ENCODE results near the gene CAVIN1.
"Not testable (repeated sequence)": the region's sequence is repeated elsewhere in the genome, so short reads cannot be mapped to it uniquely, and the experiment has no call there.

CAVIN1 gene

DNA sequence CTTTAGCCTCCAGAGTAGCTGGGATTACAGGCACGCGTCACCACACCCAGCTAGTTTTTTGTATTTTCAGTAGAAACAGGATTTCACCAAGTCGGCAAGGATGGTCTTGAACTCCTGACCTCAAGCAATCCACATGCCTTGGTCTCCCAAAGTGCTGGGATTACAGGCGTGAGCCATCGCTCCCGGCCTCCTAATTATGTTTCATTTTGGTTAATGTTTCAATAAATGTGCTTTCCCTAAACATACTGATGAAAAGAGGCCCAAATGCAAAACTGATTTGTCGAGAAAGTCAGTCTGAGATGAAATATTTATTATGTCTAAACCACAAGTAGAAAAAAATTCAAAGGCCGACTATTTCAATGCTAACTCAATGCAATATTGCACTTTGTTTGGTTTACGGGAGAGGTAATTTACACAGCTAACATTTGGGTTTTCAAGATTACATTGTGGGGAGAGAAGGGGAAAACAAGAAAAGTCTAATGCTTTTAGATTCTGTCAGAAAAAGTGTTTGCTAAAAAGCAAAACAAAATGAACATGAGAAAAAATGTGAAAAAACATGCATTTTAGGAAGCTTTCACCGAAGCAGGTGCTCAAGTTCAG lies 44.6 kb downstream of the CAVIN1 start:
- WGBS (ENCODE audit: insufficient coverage, insufficient read length): no CpG with 5 or more reads among the region's 10 CpGs
- H3K4me1 ChIP-seq (ENCODE audit: control insufficient read depth, insufficient read depth, low read length): peaks cover 1% of the 10 kb centered on the region; the same call in 1 of the 2 replicates
- no peak for DNase-seq (ENCODE audit: low read depth, low spot score)
- H3K4me3 ChIP-seq (ENCODE audit: low read length): no peak overlapping the region
- H3K27ac ChIP-seq (ENCODE audit: low read length): no peak overlapping the region
- H3K36me3 ChIP-seq (ENCODE audit: control insufficient read depth, insufficient read depth, low read length): no peaks in the 10 kb centered on the region
- no peaks in the 10 kb centered on the region for H3K9me3 ChIP-seq (ENCODE audit: control insufficient read depth, insufficient read depth, low read length)
- H3K27me3 ChIP-seq (ENCODE audit: control insufficient read depth, insufficient read depth, low read length): no peaks in the 10 kb centered on the region

DNA sequence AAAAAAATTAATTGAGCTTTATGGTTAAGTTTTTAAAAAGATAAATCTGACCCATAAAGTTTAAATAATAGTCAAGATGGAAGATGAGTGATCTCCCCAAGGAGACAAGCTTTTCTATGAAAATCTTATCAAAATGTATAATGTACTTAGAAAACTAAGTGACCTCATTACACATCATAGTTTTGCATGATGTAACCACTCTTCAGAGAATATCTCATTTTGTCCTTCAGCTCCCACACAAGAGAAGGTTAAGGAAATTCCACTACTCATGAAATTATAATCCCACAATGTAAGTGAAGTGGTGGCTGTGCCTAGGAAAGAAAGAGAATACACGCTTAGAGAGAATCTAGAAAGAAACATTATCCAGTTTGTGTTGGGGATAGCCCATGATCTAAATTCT lies 49.2 kb downstream of the CAVIN1 start:
- H3K4me1 ChIP-seq (ENCODE audit: control insufficient read depth, insufficient read depth, low read length): no peaks in the 10 kb centered on the region
- H3K27me3 ChIP-seq (ENCODE audit: control insufficient read depth, insufficient read depth, low read length): no peaks in the 10 kb centered on the region
- no peaks in the 10 kb centered on the region for H3K9me3 ChIP-seq (ENCODE audit: control insufficient read depth, insufficient read depth, low read length)
- H3K27ac ChIP-seq (ENCODE audit: low read length): no peak overlapping the region
- no peak overlapping the region for H3K4me3 ChIP-seq (ENCODE audit: low read length)
- DNase-seq (ENCODE audit: low read depth, low spot score): no peak
- no peaks in the 10 kb centered on the region for H3K36me3 ChIP-seq (ENCODE audit: control insufficient read depth, insufficient read depth, low read length)
- no CpG with 5 or more reads among the region's 1 CpG for WGBS (ENCODE audit: insufficient coverage, insufficient read length)

DNA sequence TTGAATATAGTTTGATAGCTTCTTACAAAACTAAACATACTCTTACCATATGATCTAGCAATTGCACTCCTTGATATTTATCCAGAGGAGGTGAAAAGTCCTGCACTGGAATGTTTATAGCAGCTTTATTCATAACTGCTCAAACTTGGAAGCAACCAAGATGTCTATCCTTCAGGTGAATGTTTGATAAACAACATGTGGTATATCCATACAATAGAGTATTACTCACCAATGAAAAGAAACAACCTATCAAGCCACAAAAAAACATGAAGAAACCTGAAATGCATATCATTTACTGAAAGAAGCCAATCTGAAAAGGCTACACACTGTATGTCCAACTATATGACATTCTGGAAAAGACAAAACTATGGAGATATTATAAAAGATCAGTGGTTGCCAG lies 50.9 kb downstream of the CAVIN1 start:
- Histone ChIP-seq H3K27me3 (ENCODE audit: control insufficient read depth, insufficient read depth, low read length) (no peaks in the 10 kb centered on the region), H3K27ac (ENCODE audit: low read length) (no peak overlapping the region), H3K4me1 (ENCODE audit: control insufficient read depth, insufficient read depth, low read length) (no peaks in the 10 kb centered on the region), H3K4me3 (ENCODE audit: low read length) (no peak overlapping the region), H3K36me3 (ENCODE audit: control insufficient read depth, insufficient read depth, low read length) (no peaks in the 10 kb centered on the region), H3K9me3 (ENCODE audit: control insufficient read depth, insufficient read depth, low read length) (no peaks in the 10 kb centered on the region)
- DNase-seq (ENCODE audit: low read depth, low spot score): no peak

DNA sequence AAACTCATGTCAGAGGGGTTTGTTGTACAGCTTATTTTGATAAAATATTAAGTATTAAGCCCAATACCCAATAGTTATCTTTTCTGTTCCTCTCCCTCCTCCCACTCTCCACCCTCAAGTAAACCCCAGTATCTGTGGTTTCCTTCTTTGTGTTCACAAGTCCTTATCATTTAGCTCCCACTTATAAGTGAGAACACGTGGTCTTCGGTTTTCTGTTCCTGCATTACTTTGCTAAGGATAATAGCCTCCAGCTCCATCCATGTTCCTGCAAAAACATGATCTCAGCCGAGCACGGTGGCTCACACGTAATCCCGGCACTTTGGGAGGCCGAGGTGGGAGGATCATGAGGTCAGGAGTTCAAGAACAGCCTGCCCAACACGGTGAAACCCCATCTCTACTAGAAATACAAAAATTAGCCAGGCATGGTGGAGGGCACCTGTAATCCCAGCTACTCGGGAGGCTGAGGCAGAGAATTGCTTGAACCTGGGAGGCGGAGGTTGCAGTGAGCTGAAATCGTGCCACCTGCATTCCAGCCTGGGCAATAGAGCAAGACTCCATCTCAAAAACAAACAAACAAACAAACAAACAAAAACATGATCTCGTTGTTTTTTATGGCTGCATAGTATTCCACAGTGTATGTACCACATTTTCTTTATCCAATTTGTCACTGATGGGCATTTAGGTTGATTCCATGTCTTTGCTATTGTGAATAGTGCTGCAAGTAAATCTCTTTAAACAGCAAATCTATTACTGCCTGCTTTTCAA lies 54.1 kb downstream of the CAVIN1 start:
- not testable (repeated sequence) for H3K27ac ChIP-seq (ENCODE audit: low read length); H3K36me3 ChIP-seq (ENCODE audit: control insufficient read depth, insufficient read depth, low read length); H3K4me3 ChIP-seq (ENCODE audit: low read length); H3K4me1 ChIP-seq (ENCODE audit: control insufficient read depth, insufficient read depth, low read length); H3K9me3 ChIP-seq (ENCODE audit: control insufficient read depth, insufficient read depth, low read length); DNase-seq (ENCODE audit: low read depth, low spot score); H3K27me3 ChIP-seq (ENCODE audit: control insufficient read depth, insufficient read depth, low read length)
- no CpG with 5 or more reads among the region's 12 CpGs for WGBS (ENCODE audit: insufficient coverage, insufficient read length)

DNA sequence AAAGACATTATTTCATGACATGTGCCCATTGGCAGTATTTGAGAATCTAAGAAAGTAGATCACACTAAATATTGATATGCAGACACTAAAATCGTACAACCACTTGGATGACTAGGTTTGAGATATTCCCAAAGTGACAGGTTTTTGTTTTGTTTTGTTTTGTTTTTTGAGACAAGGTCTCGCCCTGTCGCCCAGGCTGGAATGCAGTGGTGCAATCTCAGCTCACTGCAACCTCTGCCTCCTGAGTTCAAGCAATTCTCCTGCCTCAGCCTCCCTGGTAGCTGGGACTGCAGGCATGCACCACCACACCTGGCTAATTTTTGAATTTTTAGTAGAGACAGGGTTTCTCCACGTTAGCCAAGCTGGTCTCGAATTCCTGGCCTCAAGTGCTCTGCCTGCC lies 54.7 kb downstream of the CAVIN1 start:
- H3K36me3 ChIP-seq (ENCODE audit: control insufficient read depth, insufficient read depth, low read length); H3K4me3 ChIP-seq (ENCODE audit: low read length); H3K27ac ChIP-seq (ENCODE audit: low read length); H3K9me3 ChIP-seq (ENCODE audit: control insufficient read depth, insufficient read depth, low read length); H3K4me1 ChIP-seq (ENCODE audit: control insufficient read depth, insufficient read depth, low read length); H3K27me3 ChIP-seq (ENCODE audit: control insufficient read depth, insufficient read depth, low read length); DNase-seq (ENCODE audit: low read depth, low spot score): not testable (repeated sequence)
- WGBS (ENCODE audit: insufficient coverage, insufficient read length): no CpG with 5 or more reads among the region's 5 CpGs

DNA sequence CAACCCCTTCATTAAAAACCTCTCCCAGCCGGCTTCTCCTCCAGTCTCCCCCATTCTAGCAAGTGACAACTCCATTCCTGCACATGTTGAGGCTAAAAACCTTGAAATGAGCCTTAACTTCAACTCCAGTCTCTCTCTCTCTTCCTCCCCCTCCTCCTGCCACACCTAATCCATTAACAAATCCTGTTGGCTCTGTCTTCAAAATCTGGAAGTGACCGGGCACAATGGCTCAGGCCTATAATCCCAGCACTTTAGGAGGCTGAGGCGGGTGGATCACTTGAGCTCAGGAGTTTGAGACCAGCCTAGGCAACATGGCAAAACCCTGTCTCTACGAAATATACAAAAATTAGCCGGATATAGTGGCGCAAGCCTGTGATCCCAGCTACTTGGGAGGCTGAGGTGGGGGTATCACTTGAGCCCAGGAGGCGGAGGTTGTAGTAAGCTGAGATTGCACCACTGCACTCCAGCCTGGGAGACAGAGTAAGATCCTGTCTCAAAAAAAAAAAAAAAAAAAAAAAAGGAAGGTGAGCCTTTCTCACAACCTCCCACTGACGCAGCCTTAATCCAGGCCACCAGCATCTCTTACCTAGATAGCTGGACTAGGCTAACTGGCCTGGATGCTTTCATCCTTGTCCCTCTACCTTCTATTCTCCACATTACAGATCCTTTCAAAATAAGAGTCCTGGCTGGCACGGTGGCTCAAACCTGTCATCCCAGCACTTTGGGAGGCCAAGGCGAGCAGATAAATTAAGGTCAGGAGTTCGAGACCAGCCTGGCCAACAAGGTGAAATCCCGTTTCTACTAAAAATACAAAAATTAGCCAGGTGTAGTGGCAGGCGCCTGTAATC lies 56.7 kb downstream of the CAVIN1 start:
- not testable (repeated sequence) for H3K27me3 ChIP-seq (ENCODE audit: control insufficient read depth, insufficient read depth, low read length); H3K27ac ChIP-seq (ENCODE audit: low read length); H3K4me3 ChIP-seq (ENCODE audit: low read length); DNase-seq (ENCODE audit: low read depth, low spot score); H3K36me3 ChIP-seq (ENCODE audit: control insufficient read depth, insufficient read depth, low read length); H3K9me3 ChIP-seq (ENCODE audit: control insufficient read depth, insufficient read depth, low read length); H3K4me1 ChIP-seq (ENCODE audit: control insufficient read depth, insufficient read depth, low read length)
- WGBS (ENCODE audit: insufficient coverage, insufficient read length): no CpG with 5 or more reads among the region's 13 CpGs

DNA sequence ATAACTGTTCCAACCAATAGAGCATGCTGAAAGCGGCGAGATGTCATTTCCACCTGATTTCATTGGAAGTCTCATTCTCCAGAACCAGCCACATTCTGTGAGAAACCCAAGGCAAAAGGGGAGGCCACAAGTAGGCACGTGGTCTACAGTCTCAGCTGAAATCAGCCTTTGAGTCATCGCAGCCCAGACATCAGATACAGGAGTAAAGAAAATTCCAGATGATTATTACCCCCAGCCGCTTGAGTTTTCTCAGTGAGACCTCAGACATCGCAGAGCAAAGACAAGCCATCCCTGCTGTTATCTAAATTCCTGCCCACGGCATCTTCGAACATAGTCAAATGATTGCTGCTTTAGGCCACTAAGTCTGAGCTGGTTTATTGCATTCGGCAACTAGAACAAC lies 57.9 kb downstream of the CAVIN1 start:
- Histone ChIP-seq H3K4me3 (ENCODE audit: low read length) (no peak overlapping the region), H3K36me3 (ENCODE audit: control insufficient read depth, insufficient read depth, low read length) (no peaks in the 10 kb centered on the region), H3K4me1 (ENCODE audit: control insufficient read depth, insufficient read depth, low read length) (peaks cover 6% of the 10 kb centered on the region; the same call in 1 of the 2 replicates), H3K9me3 (ENCODE audit: control insufficient read depth, insufficient read depth, low read length) (no peaks in the 10 kb centered on the region), H3K27ac (ENCODE audit: low read length) (no peak overlapping the region), H3K27me3 (ENCODE audit: control insufficient read depth, insufficient read depth, low read length) (no peaks in the 10 kb centered on the region)
- WGBS (ENCODE audit: insufficient coverage, insufficient read length): no CpG with 5 or more reads among the region's 9 CpGs
- no peak for DNase-seq (ENCODE audit: low read depth, low spot score)

DNA sequence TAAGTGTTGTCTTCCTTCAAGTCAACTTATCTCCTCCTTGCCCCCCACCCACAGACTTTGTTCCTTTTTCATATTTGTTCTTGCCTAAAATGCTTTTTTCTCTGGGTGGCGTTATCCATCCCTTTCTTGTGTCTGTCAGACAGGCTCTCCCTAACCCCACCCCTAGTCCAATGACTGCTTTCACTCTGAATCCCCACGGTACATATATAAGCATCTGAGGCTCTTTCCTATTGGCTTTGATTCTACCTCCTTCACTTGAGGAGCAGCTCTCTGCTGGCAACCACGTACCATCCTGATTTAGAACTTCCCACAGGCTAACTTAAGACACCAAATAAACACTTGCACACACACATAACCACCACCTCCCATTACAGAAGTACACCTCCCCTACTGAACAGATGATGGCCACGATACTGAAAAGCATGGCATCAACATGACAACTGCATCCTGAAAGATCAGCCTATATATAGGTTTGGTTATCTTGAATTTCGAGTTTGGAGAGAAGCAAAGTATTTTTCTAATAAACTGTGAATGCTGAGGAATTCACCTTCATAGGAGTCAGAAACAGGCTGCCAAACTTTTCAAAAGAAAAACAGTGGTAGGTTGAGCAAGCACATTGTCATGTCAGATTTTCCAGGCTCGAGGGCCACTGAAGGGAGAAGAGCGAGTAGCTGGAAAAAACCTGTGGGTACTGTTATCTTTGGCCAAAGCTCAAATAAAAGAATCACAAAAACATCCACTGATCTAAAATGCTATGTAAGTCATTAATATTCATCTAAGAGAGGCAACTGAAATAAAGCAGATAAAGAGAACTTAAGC lies 59.1 kb downstream of the CAVIN1 start:
- peaks cover 6% of the 10 kb centered on the region; the same call in 1 of the 2 replicates for H3K4me1 ChIP-seq (ENCODE audit: control insufficient read depth, insufficient read depth, low read length)
- H3K36me3 ChIP-seq (ENCODE audit: control insufficient read depth, insufficient read depth, low read length): no peaks in the 10 kb centered on the region
- no peak overlapping the region for H3K4me3 ChIP-seq (ENCODE audit: low read length)
- WGBS (ENCODE audit: insufficient coverage, insufficient read length): no CpG with 5 or more reads among the region's 7 CpGs
- no peaks in the 10 kb centered on the region for H3K9me3 ChIP-seq (ENCODE audit: control insufficient read depth, insufficient read depth, low read length)
- H3K27ac ChIP-seq (ENCODE audit: low read length): no peak overlapping the region
- H3K27me3 ChIP-seq (ENCODE audit: control insufficient read depth, insufficient read depth, low read length): no peaks in the 10 kb centered on the region
- DNase-seq (ENCODE audit: low read depth, low spot score): no peak

DNA sequence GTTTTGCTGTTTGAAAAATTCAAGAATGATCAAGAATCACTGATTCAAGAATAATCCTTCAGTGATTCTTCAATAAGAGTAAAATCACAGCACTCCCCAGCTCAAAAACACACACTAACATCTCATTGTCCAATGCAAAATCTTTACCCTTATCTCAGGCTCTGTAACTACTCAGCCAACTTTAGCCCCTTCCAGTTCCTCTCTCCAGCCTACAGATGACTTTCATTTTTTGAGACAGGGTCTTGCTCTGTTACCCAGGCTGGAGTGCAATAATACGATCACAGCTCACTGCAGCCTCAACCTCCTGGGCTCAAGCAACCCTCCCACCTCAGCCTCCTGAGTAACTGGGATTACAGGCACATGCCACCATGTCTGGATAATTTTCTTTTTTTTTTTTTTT lies 59.8 kb downstream of the CAVIN1 start:
- Histone ChIP-seq H3K4me1 (ENCODE audit: control insufficient read depth, insufficient read depth, low read length) (peaks cover 6% of the 10 kb centered on the region; the same call in 1 of the 2 replicates), H3K4me3 (ENCODE audit: low read length) (no peak overlapping the region), H3K27ac (ENCODE audit: low read length) (no peak overlapping the region), H3K9me3 (ENCODE audit: control insufficient read depth, insufficient read depth, low read length) (no peaks in the 10 kb centered on the region), H3K27me3 (ENCODE audit: control insufficient read depth, insufficient read depth, low read length) (no peaks in the 10 kb centered on the region), H3K36me3 (ENCODE audit: control insufficient read depth, insufficient read depth, low read length) (no peaks in the 10 kb centered on the region)
- DNase-seq (ENCODE audit: low read depth, low spot score): no peak
- no CpG with 5 or more reads among the region's 1 CpG for WGBS (ENCODE audit: insufficient coverage, insufficient read length)

All from iPS DF 6.9 (cell line).